Transverse colon (tissue), 4 donors: ENCODE data around the gene GJA8. TPM values are rescaled to one million over a fixed set of nuclear protein-coding genes. Genes with fewer than 3 reads are reported as not detected.
A peak's percentile ranks its signal among the peaks of the same experiment; 100 is the strongest.

Experiments used
- DNase-seq: peaks from one replicate; pipeline ENCODE4 v3.0.0-alpha.2; 2019
- H3K27ac ChIP-seq, 4 donors: fragments of 200-600 bp; sonication (generic); 2 replicates each; pipeline ENCODE4 v1.5.1; 2016 to 2018; ENCODE audit warnings: inconsistent platforms in 4 of 4
- H3K27me3 ChIP-seq: fragments of 200-600 bp; sonication (generic); 2 replicates; pipeline ENCODE4 v1.5.1; 2017; ENCODE audit warnings: inconsistent platforms
- H3K36me3 ChIP-seq, 4 donors: fragments of 200-600 bp; sonication (generic); 2 replicates each; pipeline ENCODE4 v1.5.1; 2017 to 2019; ENCODE audit warnings: inconsistent platforms in 4 of 4
- H3K4me1 ChIP-seq, 4 donors: fragments of 200-600 bp; sonication (generic); 2 replicates each; pipeline ENCODE4 v1.5.1; 2017 to 2020; ENCODE audit warnings: inconsistent platforms in 4 of 4
- H3K4me3 ChIP-seq, 4 donors: fragments of 200-600 bp; sonication (generic); 1 replicate in 1 of 4; 2 replicates in 3 of 4; pipeline versions ENCODE4 v1.5.1 to v1.6.1; 2017 to 2019; ENCODE audit warnings: inconsistent platforms in 4 of 4
- H3K9me3 ChIP-seq, 2 donors: fragments of 200-600 bp; sonication (generic); 2 replicates each; pipeline ENCODE4 v1.5.1; 2017 to 2019; ENCODE audit warnings: inconsistent platforms in 2 of 2
- EP300 ChIP-seq: sonication (generic); formaldehyde crosslinking; IDR thresholded peaks from one replicate; pipeline ENCODE4 v1.6.1; 2017; ENCODE audit warnings: antibody characterized with exemption, low read depth
- POLR2A ChIP-seq: fragments of 450-650 bp; IDR thresholded peaks from one replicate; pipeline ENCODE4 v1.6.1; 2016; ENCODE audit warnings: antibody characterized with exemption, mild to moderate bottlenecking, moderate library complexity
- POLR2AphosphoS5 ChIP-seq, 3 donors: sonication (generic); formaldehyde crosslinking; IDR thresholded peaks; one replicate each; pipeline ENCODE4 v1.6.1; 2016; ENCODE audit warnings: antibody characterized with exemption in 3 of 3
- WGBS, 2 donors: methylation state at CpG; one replicate each; pipeline ENCODE4 v1.1.5; 2018; ENCODE audit warnings: low coverage in 1 of 2; 5-methylcytosine and 5-hydroxymethylcytosine counted together
- in situ Hi-C, 4 donors: fragments of 200-750 bp; cut with MboI; loops; one replicate each; pipeline versions ENCODE4 v1.15.0 to v1.15.1; 2017; ENCODE audit warnings: low sequenced_read_pairs in 3 of 4, low pct_ligation_motif_present in 1 of 4, low pct_unique_long_range_greater_than_20kb in 1 of 4
- intact Hi-C: fragments of 100-400 bp; cut with DNase I; formaldehyde crosslinking; loops from one replicate; pipeline ENCODE4 v1.15.1; 2023; ENCODE audit warnings: low total_unique reads
- total RNA-seq, 4 donors: library from RNA; depleted of rRNA; stranded (reverse); fragments of >200 nt; gene quantifications; one replicate each; pipeline ENCODE4 v1.1.0, GENCODE V29; 2016
- TF ChIP-seq, protein P1 (sequence below), 5 experiments: fragments of 200-600 bp in 3 of 5; fragments of 450-650 bp in 2 of 5; sonication (generic) in 3 of 5; IDR thresholded peaks; 1 replicate in 2 of 5; 2 replicates in 3 of 5; pipeline ENCODE4 v1.5.1; 2016 to 2017; ENCODE audit warnings: antibody characterized with exemption in 5 of 5, inconsistent platforms in 3 of 5, mild to moderate bottlenecking in 2 of 5, moderate library complexity in 1 of 5

The GJA8 gene
- total RNA-seq, 4 donors from 2014 or later: not detected

GRCh38 chr1:147892216-147892615 is 10.4 kb upstream of the GJA8 start:
- DNase-seq: no peak
- Histone ChIP-seq H3K4me1 (no peaks in the 10 kb centered on the region), H3K27me3 (peaks cover 4% of the 10 kb centered on the region), H3K27ac (no peak overlapping the region), H3K4me3 (no peak overlapping the region), H3K36me3 (no peaks in the 10 kb centered on the region), H3K9me3 (no peaks in the 10 kb centered on the region)
- TF ChIP-seq EP300: no peak
- TF ChIP-seq, protein P1, sequence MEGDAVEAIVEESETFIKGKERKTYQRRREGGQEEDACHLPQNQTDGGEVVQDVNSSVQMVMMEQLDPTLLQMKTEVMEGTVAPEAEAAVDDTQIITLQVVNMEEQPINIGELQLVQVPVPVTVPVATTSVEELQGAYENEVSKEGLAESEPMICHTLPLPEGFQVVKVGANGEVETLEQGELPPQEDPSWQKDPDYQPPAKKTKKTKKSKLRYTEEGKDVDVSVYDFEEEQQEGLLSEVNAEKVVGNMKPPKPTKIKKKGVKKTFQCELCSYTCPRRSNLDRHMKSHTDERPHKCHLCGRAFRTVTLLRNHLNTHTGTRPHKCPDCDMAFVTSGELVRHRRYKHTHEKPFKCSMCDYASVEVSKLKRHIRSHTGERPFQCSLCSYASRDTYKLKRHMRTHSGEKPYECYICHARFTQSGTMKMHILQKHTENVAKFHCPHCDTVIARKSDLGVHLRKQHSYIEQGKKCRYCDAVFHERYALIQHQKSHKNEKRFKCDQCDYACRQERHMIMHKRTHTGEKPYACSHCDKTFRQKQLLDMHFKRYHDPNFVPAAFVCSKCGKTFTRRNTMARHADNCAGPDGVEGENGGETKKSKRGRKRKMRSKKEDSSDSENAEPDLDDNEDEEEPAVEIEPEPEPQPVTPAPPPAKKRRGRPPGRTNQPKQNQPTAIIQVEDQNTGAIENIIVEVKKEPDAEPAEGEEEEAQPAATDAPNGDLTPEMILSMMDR (IDR thresholded peaks at IDR 0.05): no peak
- TF ChIP-seq POLR2AphosphoS5 (IDR thresholded peaks at IDR 0.05): no peak
- TF ChIP-seq POLR2A: no peak
- in situ Hi-C loops: loop anchor here in 3 of 4 donors (10.0 to 25.0 kb wide), 5 partner anchors 180 to 405 kb away; no protein-coding TSS in a partner anchor
- WGBS, 2 donors: 75 to 83% methylated on average over 2 to 5 of the region's 5 CpGs
- intact Hi-C loops: no loop called here

- no peak for TF ChIP-seq POLR2A
- TF ChIP-seq, protein P1 (IDR thresholded peaks at IDR 0.05): peak; percentile 82 to 96 (median 91)
- TF ChIP-seq EP300: no peak
- no peak for TF ChIP-seq POLR2AphosphoS5 (IDR thresholded peaks at IDR 0.05)
- H3K9me3 ChIP-seq: no peaks in the 10 kb centered on the region
- no peaks in the 10 kb centered on the region for H3K4me1 ChIP-seq
- peaks cover 4% of the 10 kb centered on the region for H3K27me3 ChIP-seq
- WGBS, 2 donors: 7 to 20% methylated on average over 1 of the region's 1 CpG
- no peak overlapping the region for H3K27ac ChIP-seq
- DNase-seq: no peak
- in situ Hi-C loops (loop anchor here in 3 of 4 donors (10.0 to 25.0 kb wide), 5 partner anchors 180 to 405 kb away; no protein-coding TSS in a partner anchor), intact Hi-C loops (no loop called here)
- no peak overlapping the region for H3K4me3 ChIP-seq
- H3K36me3 ChIP-seq: no peaks in the 10 kb centered on the region
These were observed 9.8 kb upstream of the GJA8 start for GRCh38 chr1:147892731-147893214.

DNA sequence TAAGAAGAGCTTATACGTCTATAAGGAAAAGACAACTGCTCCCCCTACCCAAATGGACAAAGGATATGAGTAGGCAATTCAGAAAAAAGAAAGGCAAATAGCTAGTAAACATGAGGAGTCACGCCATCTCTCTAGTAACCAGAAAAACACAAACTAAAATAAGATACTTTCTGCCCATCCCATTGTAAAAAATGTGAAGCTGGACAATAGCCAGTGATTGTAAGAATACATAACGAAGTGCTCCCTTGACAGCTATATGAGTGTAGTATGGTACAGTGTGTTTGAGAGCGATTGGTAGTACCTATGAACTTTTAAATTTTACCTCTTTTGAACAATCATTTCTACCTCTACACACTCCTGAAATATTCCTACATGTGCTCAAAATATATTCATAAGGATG is 7.5 kb upstream of the GJA8 start:
- TF ChIP-seq, protein P1 (IDR thresholded peaks at IDR 0.05): no peak
- TF ChIP-seq POLR2AphosphoS5 (IDR thresholded peaks at IDR 0.05): no peak
- TF ChIP-seq POLR2A: no peak
- no peak for TF ChIP-seq EP300
- WGBS, 2 donors: 61 to 69% methylated on average over 2 to 4 of the region's 4 CpGs

GRCh38 chr1:147897029-147897752 is 5.4 kb upstream of the GJA8 start:
- Histone ChIP-seq H3K27ac (no peak overlapping the region), H3K4me3 (no peak overlapping the region), H3K36me3 (no peaks in the 10 kb centered on the region), H3K9me3 (no peaks in the 10 kb centered on the region), H3K27me3 (no peaks in the 10 kb centered on the region), H3K4me1 (no peaks in the 10 kb centered on the region)
- intact Hi-C loops (no loop called here), in situ Hi-C loops (loop anchor here in 3 of 4 donors (10.0 to 25.0 kb wide), 5 partner anchors 185 to 410 kb away; no protein-coding TSS in a partner anchor)
- 51% methylated on average over 8 of the region's 8 CpGs; no CpG with 5 or more reads in 1 of the 2 donors for WGBS, 2 donors
- DNase-seq: no peak
- TF ChIP-seq, protein P1 (IDR thresholded peaks at IDR 0.05): no peak
- no peak for TF ChIP-seq POLR2A

More for the DNA sequence above, 7.5 kb upstream of the GJA8 start:
- no peaks in the 10 kb centered on the region for H3K9me3 ChIP-seq
- no peaks in the 10 kb centered on the region for H3K4me1 ChIP-seq
- H3K27me3 ChIP-seq: peaks cover 4% of the 10 kb centered on the region
- intact Hi-C loops (no loop called here), in situ Hi-C loops (loop anchor here in 3 of 4 donors (10.0 to 25.0 kb wide), 5 partner anchors 183 to 408 kb away; no protein-coding TSS in a partner anchor)
- H3K4me3 ChIP-seq: no peak overlapping the region
- no peaks in the 10 kb centered on the region for H3K36me3 ChIP-seq
- no peak overlapping the region for H3K27ac ChIP-seq
- no peak for DNase-seq
